ENCODE data around the gene LYST. TPM values are rescaled to one million over a fixed set of nuclear protein-coding genes. Genes with fewer than 3 reads are reported as not detected.

Gene LYST
- total RNA-seq, 4 donors from 2014 or later, result 22.9 to 44.4 (median 31.9) TPM

DNA sequence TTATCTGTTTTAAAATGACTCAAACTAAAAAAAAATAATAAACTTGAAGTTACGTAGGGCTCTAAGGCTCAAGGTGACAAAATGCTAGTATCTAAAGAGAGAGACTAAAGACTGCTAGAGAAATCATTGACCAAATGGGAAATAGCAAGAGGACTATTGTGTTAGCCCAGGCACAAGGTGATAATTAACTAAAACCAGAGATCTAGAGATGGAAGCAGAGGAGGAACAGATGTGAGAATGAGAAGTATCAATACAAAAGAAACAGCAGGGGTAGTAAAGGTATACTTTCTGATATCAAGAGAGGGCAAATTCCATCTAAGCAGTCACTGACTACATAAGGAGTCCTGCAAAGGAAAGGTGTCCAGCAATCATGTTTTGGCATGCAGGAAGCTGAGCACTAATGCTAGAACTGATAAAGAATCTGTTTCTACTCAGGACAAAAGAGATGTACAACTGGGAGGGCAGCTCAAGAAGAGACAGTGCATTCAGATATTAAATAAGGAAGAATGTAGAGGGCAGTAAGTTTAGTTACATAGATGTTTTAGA, 116.9 kb downstream of the LYST start:
- intact Hi-C loops (cut with DNase I), result no loop called here
- Histone ChIP-seq H3K9me3 (no peaks in the 10 kb centered on the region), H3K4me3 (no peak overlapping the region), H3K27ac (replicated peaks in 1 of 4) (no peak overlapping the region), H3K4me1 (no peaks in the 10 kb centered on the region), H3K27me3 (no peaks in the 10 kb centered on the region), H3K36me3 (peaks cover 0 to 79% (median 46%) of the 10 kb centered on the region in 4 donors)
- WGBS, result 92% methylated on average over 1 of the region's 1 CpG
- TF ChIP-seq POLR2AphosphoS5 (IDR thresholded peaks at IDR 0.05) (no peak), EP300 (IDR thresholded peaks at IDR 0.05) (no peak), POLR2A (IDR thresholded peaks at IDR 0.05; ENCODE audit: low read depth) (no peak)
- TF ChIP-seq, protein P1, sequence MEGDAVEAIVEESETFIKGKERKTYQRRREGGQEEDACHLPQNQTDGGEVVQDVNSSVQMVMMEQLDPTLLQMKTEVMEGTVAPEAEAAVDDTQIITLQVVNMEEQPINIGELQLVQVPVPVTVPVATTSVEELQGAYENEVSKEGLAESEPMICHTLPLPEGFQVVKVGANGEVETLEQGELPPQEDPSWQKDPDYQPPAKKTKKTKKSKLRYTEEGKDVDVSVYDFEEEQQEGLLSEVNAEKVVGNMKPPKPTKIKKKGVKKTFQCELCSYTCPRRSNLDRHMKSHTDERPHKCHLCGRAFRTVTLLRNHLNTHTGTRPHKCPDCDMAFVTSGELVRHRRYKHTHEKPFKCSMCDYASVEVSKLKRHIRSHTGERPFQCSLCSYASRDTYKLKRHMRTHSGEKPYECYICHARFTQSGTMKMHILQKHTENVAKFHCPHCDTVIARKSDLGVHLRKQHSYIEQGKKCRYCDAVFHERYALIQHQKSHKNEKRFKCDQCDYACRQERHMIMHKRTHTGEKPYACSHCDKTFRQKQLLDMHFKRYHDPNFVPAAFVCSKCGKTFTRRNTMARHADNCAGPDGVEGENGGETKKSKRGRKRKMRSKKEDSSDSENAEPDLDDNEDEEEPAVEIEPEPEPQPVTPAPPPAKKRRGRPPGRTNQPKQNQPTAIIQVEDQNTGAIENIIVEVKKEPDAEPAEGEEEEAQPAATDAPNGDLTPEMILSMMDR (IDR thresholded peaks at IDR 0.05), result no peak
- no peak for DNase-seq (ENCODE audit: extremely low spot score)

DNA sequence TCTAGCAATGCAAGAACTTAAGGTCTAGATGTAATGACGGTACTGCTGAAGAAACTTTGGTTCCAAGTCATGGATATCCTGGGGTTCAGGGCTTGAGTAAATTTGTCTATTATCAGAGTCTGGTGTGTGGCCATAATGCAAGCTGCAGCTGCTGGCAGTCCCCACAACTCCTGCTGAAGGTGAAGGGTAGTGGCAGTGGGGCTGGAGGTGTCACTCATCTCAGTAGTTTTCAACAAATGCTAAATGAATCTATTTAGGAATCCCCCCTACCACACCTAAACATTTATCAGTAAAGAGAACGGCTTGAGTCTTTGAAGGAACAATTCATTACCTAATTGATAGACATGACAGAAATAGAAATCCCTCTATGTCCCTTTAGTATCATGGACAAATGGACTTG, 118.0 kb downstream of the LYST start:
- no peak overlapping the region for H3K4me3 ChIP-seq
- peaks cover 3 to 79% (median 41%) of the 10 kb centered on the region in 4 donors for H3K36me3 ChIP-seq
- TF ChIP-seq POLR2A (IDR thresholded peaks at IDR 0.05; ENCODE audit: low read depth), result no peak
- no peak for TF ChIP-seq EP300 (IDR thresholded peaks at IDR 0.05)
- no peak for TF ChIP-seq POLR2AphosphoS5 (IDR thresholded peaks at IDR 0.05)
- TF ChIP-seq, protein P1 (IDR thresholded peaks at IDR 0.05), result no peak
- no peaks in the 10 kb centered on the region for H3K4me1 ChIP-seq
- H3K27me3 ChIP-seq, result no peaks in the 10 kb centered on the region
- 92% methylated on average over 2 of the region's 2 CpGs for WGBS
- intact Hi-C loops (cut with DNase I), result no loop called here
- H3K9me3 ChIP-seq, result no peaks in the 10 kb centered on the region
- DNase-seq (ENCODE audit: extremely low spot score), result no peak
- H3K27ac ChIP-seq (replicated peaks in 1 of 4), result no peak overlapping the region

DNA sequence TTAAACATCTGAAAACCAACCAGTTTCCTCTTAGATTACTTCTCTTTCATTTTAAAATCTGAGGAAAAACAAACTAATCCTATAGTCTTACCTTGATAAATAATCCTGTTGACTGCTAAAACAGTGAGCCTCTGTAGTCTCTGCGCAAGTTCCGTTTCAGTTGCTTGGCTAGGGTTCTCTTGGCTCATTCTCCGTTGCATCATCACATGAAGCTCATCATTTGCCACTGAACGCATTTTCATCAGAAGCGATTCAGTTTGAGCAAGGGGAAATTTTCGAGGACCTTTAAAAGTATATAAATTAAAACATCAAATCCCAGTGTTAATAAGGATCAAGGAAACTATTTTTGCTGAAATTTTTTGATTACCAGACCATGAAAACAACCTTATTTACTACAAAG, 120.5 kb downstream of the LYST start:
- Histone ChIP-seq H3K4me3 (no peak overlapping the region), H3K4me1 (no peaks in the 10 kb centered on the region), H3K27me3 (no peaks in the 10 kb centered on the region), H3K9me3 (no peaks in the 10 kb centered on the region), H3K36me3 (peaks cover 18 to 89% (median 55%) of the 10 kb centered on the region in 4 donors), H3K27ac (replicated peaks in 1 of 4) (no peak overlapping the region)
- TF ChIP-seq, protein P1 (IDR thresholded peaks at IDR 0.05), result no peak
- 86% methylated on average over 6 of the region's 6 CpGs for WGBS
- DNase-seq (ENCODE audit: extremely low spot score), result no peak
- intact Hi-C loops (cut with DNase I), result no loop called here

DNA sequence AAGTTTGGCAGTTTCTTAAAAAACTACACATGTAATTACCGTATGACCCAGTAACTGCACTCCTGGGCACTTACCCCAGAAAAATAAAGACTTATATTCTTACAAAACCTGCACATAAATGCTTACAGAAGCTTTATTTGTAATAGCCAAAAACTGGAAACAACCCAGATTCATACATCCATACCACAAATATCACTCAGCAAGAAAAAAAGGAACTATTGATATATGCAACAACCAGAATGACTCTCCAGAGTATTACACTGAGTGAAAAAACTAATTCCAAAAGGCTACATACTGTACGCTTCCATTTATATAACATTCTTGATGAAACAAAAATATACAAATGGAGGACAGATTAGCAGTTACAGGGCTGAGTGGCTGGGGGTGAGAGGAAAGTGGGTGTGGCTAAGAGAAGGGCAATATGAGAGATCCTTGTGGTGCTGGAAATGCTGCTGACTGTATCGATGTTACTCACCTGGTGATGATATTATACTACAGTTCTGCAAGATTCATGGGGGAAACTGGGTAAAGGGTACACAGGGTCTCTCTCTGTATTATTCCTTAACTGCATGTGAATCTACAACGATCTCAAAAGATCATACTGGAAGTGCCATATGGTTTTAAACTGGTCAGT, 121.1 kb downstream of the LYST start:
- no peak for DNase-seq (ENCODE audit: extremely low spot score)
- no peak overlapping the region for H3K4me3 ChIP-seq
- 74% methylated on average over 4 of the region's 4 CpGs for WGBS
- no peak overlapping the region for H3K27ac ChIP-seq (replicated peaks in 1 of 4)
- no peaks in the 10 kb centered on the region for H3K27me3 ChIP-seq
- no peaks in the 10 kb centered on the region for H3K4me1 ChIP-seq
- no peaks in the 10 kb centered on the region for H3K9me3 ChIP-seq
- H3K36me3 ChIP-seq, result peaks cover 18 to 87% (median 55%) of the 10 kb centered on the region in 4 donors
- TF ChIP-seq POLR2A (IDR thresholded peaks at IDR 0.05; ENCODE audit: low read depth) (no peak), EP300 (IDR thresholded peaks at IDR 0.05) (no peak), POLR2AphosphoS5 (IDR thresholded peaks at IDR 0.05) (no peak)
- TF ChIP-seq, protein P1 (IDR thresholded peaks at IDR 0.05), result no peak
- intact Hi-C loops (cut with DNase I), result no loop called here
